ENCODE results near the gene CHD9.

CHD9 gene

DNA sequence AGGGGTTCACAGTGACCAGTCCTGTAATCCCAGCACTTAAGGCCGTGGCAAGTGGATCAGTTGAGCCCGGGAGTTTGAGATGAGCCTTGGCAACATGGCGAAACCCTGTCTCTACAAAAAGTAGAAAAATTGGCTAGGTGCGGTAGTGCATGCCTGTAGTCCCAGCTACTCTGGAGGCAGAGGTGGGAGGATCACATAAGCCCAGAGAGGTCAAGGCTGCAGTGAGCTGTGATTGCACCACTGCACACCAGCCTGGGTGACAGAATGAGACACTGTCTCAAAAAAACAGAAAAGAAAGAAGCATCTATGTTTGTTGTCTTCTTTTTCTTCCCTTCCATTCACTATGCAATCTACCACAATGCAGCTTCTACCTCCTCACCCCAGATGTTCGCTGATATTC lies 227.5 kb downstream of the CHD9 start:
- TF ChIP-seq POLR2AphosphoS5 (IDR thresholded peaks at IDR 0.05; ENCODE audit: low read depth, low read length), result no peak
- no peak for TF ChIP-seq TAF1 (IDR thresholded peaks at IDR 0.05; ENCODE audit: borderline replicate concordance, insufficient read depth, low read length)
- no peak for TF ChIP-seq FOXP2 (optimal IDR thresholded peaks at IDR 0.05; ENCODE audit: borderline replicate concordance, extremely low read depth, extremely low read length, insufficient read depth)
- TF ChIP-seq SIN3A (IDR thresholded peaks at IDR 0.05; ENCODE audit: borderline replicate concordance, insufficient read depth, low read length), result no peak
- TF ChIP-seq, protein P1, sequence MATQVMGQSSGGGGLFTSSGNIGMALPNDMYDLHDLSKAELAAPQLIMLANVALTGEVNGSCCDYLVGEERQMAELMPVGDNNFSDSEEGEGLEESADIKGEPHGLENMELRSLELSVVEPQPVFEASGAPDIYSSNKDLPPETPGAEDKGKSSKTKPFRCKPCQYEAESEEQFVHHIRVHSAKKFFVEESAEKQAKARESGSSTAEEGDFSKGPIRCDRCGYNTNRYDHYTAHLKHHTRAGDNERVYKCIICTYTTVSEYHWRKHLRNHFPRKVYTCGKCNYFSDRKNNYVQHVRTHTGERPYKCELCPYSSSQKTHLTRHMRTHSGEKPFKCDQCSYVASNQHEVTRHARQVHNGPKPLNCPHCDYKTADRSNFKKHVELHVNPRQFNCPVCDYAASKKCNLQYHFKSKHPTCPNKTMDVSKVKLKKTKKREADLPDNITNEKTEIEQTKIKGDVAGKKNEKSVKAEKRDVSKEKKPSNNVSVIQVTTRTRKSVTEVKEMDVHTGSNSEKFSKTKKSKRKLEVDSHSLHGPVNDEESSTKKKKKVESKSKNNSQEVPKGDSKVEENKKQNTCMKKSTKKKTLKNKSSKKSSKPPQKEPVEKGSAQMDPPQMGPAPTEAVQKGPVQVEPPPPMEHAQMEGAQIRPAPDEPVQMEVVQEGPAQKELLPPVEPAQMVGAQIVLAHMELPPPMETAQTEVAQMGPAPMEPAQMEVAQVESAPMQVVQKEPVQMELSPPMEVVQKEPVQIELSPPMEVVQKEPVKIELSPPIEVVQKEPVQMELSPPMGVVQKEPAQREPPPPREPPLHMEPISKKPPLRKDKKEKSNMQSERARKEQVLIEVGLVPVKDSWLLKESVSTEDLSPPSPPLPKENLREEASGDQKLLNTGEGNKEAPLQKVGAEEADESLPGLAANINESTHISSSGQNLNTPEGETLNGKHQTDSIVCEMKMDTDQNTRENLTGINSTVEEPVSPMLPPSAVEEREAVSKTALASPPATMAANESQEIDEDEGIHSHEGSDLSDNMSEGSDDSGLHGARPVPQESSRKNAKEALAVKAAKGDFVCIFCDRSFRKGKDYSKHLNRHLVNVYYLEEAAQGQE (IDR thresholded peaks at IDR 0.05; ENCODE audit: insufficient read depth in 1 of 2, low read depth in 2 of 2, low read length in 2 of 2), result no peak

DNA sequence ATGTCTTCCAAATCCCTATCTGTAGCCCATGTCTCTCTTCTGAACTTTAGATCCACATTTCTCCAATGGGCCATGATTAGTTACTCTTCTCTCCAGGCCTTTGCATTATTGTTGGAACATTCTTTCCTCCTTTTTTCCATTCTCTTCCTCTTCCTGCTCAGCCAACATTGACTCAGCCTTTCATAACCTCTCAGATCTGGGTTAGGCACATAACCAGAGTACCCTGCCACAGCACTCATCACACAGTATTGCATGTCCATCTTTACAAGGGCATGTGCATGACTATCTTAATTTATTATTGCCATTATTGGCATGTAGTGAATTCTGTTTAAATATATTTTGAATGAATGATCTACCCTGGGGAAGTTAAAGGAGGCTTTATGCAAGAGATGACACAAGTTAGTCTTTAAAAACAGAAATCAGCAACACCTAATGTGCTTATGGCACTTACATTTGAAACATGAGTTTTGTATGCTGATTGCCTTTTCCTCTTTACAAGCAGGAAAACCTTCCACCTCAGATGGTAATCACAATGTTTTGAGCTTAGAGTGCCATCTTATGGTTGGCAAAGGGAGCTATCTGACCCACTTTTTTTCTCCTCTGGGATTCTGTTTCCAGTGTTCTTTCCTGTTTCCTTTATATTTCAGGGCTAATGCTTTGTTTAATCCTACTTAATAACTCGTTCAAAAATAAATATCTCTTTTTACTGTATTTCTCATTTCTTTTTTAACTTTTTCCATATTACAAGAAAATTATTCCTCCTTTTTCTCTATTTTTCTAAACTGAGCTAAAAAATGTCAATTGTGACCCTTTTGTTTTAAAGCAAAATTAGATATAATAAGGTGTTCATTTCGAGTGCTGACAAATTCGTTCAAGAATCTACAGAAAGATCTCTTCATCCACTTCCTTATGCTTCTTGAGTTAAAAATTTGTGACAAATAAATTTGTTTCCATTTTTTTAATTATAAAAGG lies 228.5 kb downstream of the CHD9 start:
- no peak for TF ChIP-seq FOXP2 (optimal IDR thresholded peaks at IDR 0.05; ENCODE audit: borderline replicate concordance, extremely low read depth, extremely low read length, insufficient read depth)
- TF ChIP-seq, protein P1 (IDR thresholded peaks at IDR 0.05; ENCODE audit: insufficient read depth in 1 of 2, low read depth in 2 of 2, low read length in 2 of 2), result no peak
- TF ChIP-seq SIN3A (IDR thresholded peaks at IDR 0.05; ENCODE audit: borderline replicate concordance, insufficient read depth, low read length), result no peak
- TF ChIP-seq POLR2AphosphoS5 (IDR thresholded peaks at IDR 0.05; ENCODE audit: low read depth, low read length), result no peak

DNA sequence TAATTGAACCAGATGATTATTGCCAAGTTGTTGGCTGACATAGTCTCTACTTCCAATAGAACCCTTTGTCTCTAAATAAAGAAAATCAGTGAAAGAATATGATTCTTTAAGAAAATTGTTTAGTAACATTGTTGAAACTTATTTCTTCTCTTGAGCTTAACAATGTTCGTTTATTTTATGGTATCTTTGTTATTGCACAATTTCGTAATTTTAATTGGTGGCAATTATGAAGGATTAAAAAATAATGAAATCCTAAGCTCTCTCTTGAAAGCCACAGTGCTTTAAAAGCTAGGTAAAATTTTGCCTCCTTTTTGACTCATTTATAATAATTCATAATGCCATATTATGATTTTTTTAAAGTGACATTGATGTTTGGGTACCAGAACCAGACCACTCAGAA lies 230.4 kb downstream of the CHD9 start:
- TF ChIP-seq POLR2AphosphoS5 (IDR thresholded peaks at IDR 0.05; ENCODE audit: low read depth, low read length) (no peak), FOXP2 (optimal IDR thresholded peaks at IDR 0.05; ENCODE audit: borderline replicate concordance, extremely low read depth, extremely low read length, insufficient read depth) (no peak), TAF1 (IDR thresholded peaks at IDR 0.05; ENCODE audit: borderline replicate concordance, insufficient read depth, low read length) (no peak), SIN3A (IDR thresholded peaks at IDR 0.05; ENCODE audit: borderline replicate concordance, insufficient read depth, low read length) (no peak)
- TF ChIP-seq, protein P1 (IDR thresholded peaks at IDR 0.05; ENCODE audit: insufficient read depth in 1 of 2, low read depth in 2 of 2, low read length in 2 of 2), result no peak

DNA sequence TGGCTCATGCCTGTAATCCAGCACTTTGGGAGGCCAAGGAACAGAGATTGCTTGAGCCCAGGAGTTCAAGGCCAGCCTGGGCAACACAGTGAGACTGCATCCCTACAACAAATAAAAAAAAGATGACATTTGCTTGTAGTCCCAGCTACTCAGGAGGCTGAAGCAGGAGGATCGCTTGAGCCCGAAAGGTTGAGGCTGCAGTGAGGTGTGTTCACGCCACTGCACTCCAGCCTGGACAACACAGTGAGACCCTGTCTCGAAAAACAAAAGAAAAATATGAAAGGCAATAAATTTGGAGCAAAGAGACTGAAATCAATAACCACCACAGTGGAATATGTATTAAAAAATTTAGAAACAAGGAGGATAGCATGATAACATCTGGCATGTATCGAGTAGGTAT lies 235.7 kb downstream of the CHD9 start:
- TF ChIP-seq SIN3A (IDR thresholded peaks at IDR 0.05; ENCODE audit: borderline replicate concordance, insufficient read depth, low read length), result no peak
- TF ChIP-seq, protein P1 (IDR thresholded peaks at IDR 0.05; ENCODE audit: insufficient read depth in 1 of 2, low read depth in 2 of 2, low read length in 2 of 2), result no peak
- TF ChIP-seq TAF1 (IDR thresholded peaks at IDR 0.05; ENCODE audit: borderline replicate concordance, insufficient read depth, low read length), result no peak
- TF ChIP-seq FOXP2 (optimal IDR thresholded peaks at IDR 0.05; ENCODE audit: borderline replicate concordance, extremely low read depth, extremely low read length, insufficient read depth), result no peak
- no peak for TF ChIP-seq POLR2AphosphoS5 (IDR thresholded peaks at IDR 0.05; ENCODE audit: low read depth, low read length)

All from PFSK-1 (cell line).